H9 (cell line): ENCODE data around the gene TGIF1. TPM values are rescaled to one million over a fixed set of nuclear protein-coding genes. Genes with fewer than 3 reads are reported as not detected.

Experiments
- DNase-seq: peaks from one replicate; pipeline ENCODE4 v3.0.0-alpha.2; 2017
- H2AFZ ChIP-seq: one replicate; pipeline ENCODE4 v1.6.1; 2013; ENCODE audit warnings: mild to moderate bottlenecking, low read length, control low read depth, moderate library complexity
- H2AK5ac ChIP-seq: 2 replicates; pipeline ENCODE4 v1.6.1; 2013; ENCODE audit warnings: low read length, control low read depth, mixed read lengths; ENCODE audit not compliant: insufficient read length
- H2BK120ac ChIP-seq: one replicate; pipeline ENCODE4 v1.6.1; 2013; ENCODE audit warnings: low read depth, mild to moderate bottlenecking, low read length, control low read depth, inconsistent platforms; ENCODE audit not compliant: poor library complexity, severe bottlenecking
- H2BK12ac ChIP-seq: 2 replicates; pipeline ENCODE4 v1.6.1; 2013; ENCODE audit warnings: low read length, control low read depth, mixed read lengths, low read depth; ENCODE audit not compliant: insufficient read length
- H2BK15ac ChIP-seq: 2 replicates; pipeline ENCODE4 v1.6.1; 2013; ENCODE audit warnings: low read depth, low read length, control low read depth
- H2BK20ac ChIP-seq: one replicate; pipeline ENCODE4 v1.6.1; 2013; ENCODE audit warnings: low read depth, mild to moderate bottlenecking, low read length, control low read depth, inconsistent platforms; ENCODE audit not compliant: poor library complexity, severe bottlenecking
- H2BK5ac ChIP-seq: 2 replicates; pipeline ENCODE4 v1.6.1; 2013; ENCODE audit warnings: low read length, control low read depth, mixed read lengths; ENCODE audit not compliant: insufficient read length
- H3K14ac ChIP-seq: 2 replicates; pipeline ENCODE4 v1.6.1; 2013; ENCODE audit warnings: low read length, control low read depth; ENCODE audit not compliant: insufficient read depth
- H3K18ac ChIP-seq: 2 replicates; pipeline ENCODE4 v1.6.1; 2013; ENCODE audit warnings: low read depth, mild to moderate bottlenecking, mixed read lengths, low read length, control low read depth; ENCODE audit not compliant: insufficient read length
- H3K23ac ChIP-seq: 2 replicates; pipeline ENCODE4 v1.6.1; 2013; ENCODE audit warnings: low read length, control low read depth, mixed read lengths, low read depth; ENCODE audit not compliant: insufficient read length
- H3K23me2 ChIP-seq: 2 replicates; pipeline ENCODE4 v1.6.1; 2013; ENCODE audit warnings: low read depth, mild to moderate bottlenecking, mixed read lengths, low read length, control low read depth; ENCODE audit not compliant: insufficient read length, poor library complexity, severe bottlenecking
- H3K27ac ChIP-seq: 2 replicates; pipeline ENCODE4 v1.5.1; 2013; ENCODE audit warnings: low read length, control low read depth, mixed read lengths, low read depth; ENCODE audit not compliant: insufficient read length
- H3K27me3 ChIP-seq: 2 replicates; pipeline ENCODE4 v1.6.1; 2013; ENCODE audit warnings: low read length, control low read depth, inconsistent platforms; ENCODE audit not compliant: insufficient read depth
- H3K4ac ChIP-seq: 2 replicates; pipeline ENCODE4 v1.6.1; 2013; ENCODE audit warnings: low read depth, mild to moderate bottlenecking, control low read depth, inconsistent platforms, low read length, moderate library complexity
- H3K4me1 ChIP-seq: 2 replicates; pipeline ENCODE4 v1.6.1; 2013; ENCODE audit warnings: low read length, control low read depth, inconsistent platforms; ENCODE audit not compliant: insufficient read depth
- H3K4me2 ChIP-seq: 2 replicates; pipeline ENCODE4 v1.6.1; 2013; ENCODE audit warnings: low read length, control low read depth, mixed read lengths; ENCODE audit not compliant: insufficient read length, insufficient read depth
- H3K56ac ChIP-seq: 2 replicates; pipeline ENCODE4 v1.6.1; 2013; ENCODE audit warnings: low read depth, mild to moderate bottlenecking, mixed read lengths, low read length, control low read depth; ENCODE audit not compliant: insufficient read length
- H3K79me1 ChIP-seq: 2 replicates; pipeline ENCODE4 v1.6.1; 2013; ENCODE audit warnings: low read depth, mild to moderate bottlenecking, moderate library complexity, low read length, control low read depth, inconsistent platforms; ENCODE audit not compliant: insufficient read depth, poor library complexity, severe bottlenecking
- H3K79me2 ChIP-seq: 2 replicates; pipeline ENCODE4 v1.6.1; 2013; ENCODE audit warnings: low read length, control low read depth, inconsistent platforms; ENCODE audit not compliant: insufficient read depth
- H3K9ac ChIP-seq: 2 replicates; pipeline ENCODE4 v1.6.1; 2013; ENCODE audit warnings: low read length, control low read depth, mixed read lengths; ENCODE audit not compliant: insufficient read length; ENCODE audit errors: extremely low read depth
- H3K9me3 ChIP-seq: one replicate; pipeline ENCODE4 v1.6.1; 2013; ENCODE audit warnings: low read depth, low read length, inconsistent platforms; ENCODE audit not compliant: control insufficient read depth
- H3T11ph ChIP-seq: one replicate; pipeline ENCODE4 v1.6.1; 2013; ENCODE audit warnings: mild to moderate bottlenecking, low read length, control low read depth, inconsistent platforms
- H4K20me1 ChIP-seq: one replicate; pipeline ENCODE4 v1.6.1; 2013; ENCODE audit not compliant: control insufficient read depth, insufficient read length, insufficient read depth
- H4K5ac ChIP-seq: 2 replicates; pipeline ENCODE4 v1.6.1; 2013; ENCODE audit warnings: low read depth, mild to moderate bottlenecking, mixed read lengths, low read length, control low read depth; ENCODE audit not compliant: insufficient read length
- H4K8ac ChIP-seq: replicated peaks from 2 replicates; pipeline ENCODE4 v1.6.1; 2013; ENCODE audit warnings: low read length, control low read depth, mixed read lengths, low read depth; ENCODE audit not compliant: insufficient read length
- H4K91ac ChIP-seq: 2 replicates; pipeline ENCODE4 v1.6.1; 2013; ENCODE audit warnings: low read depth, mild to moderate bottlenecking, moderate library complexity, mixed read lengths, low read length, control low read depth; ENCODE audit not compliant: insufficient read length
- H3K27ac Mint-ChIP-seq, 3 experiments: 2 replicates in 2 of 3; 3 replicates in 1 of 3; pipeline ENCODE4 v1.8.0; 2020 to 2021; ENCODE audit warnings: mixed read lengths in 3 of 3, mild to moderate bottlenecking in 1 of 3, moderate library complexity in 1 of 3
- H3K27me3 Mint-ChIP-seq: 2 replicates; pipeline ENCODE4 v1.8.0; 2021; ENCODE audit warnings: low read depth, mild to moderate bottlenecking, moderate library complexity, mixed read lengths
- H3K36me3 Mint-ChIP-seq, 3 experiments: 2 replicates in 2 of 3; 3 replicates in 1 of 3; pipeline ENCODE4 v1.8.0; 2020 to 2021; ENCODE audit warnings: low read depth in 3 of 3, mixed read lengths in 3 of 3; ENCODE audit not compliant: insufficient read depth in 1 of 3
- H3K4me1 Mint-ChIP-seq, 2 experiments: 2 replicates each; pipeline ENCODE4 v1.8.0; 2020; ENCODE audit warnings: mixed read lengths in 2 of 2
- H3K4me3 Mint-ChIP-seq, 2 experiments: 2 replicates in 1 of 2; 3 replicates in 1 of 2; pipeline ENCODE4 v1.8.0; 2020 to 2021; ENCODE audit warnings: mild to moderate bottlenecking in 2 of 2, mixed read lengths in 2 of 2, moderate library complexity in 1 of 2
- H3K9me3 Mint-ChIP-seq, 2 experiments: 2 replicates in 1 of 2; 3 replicates in 1 of 2; pipeline ENCODE4 v1.8.0; 2020; ENCODE audit warnings: mild to moderate bottlenecking in 2 of 2, mixed read lengths in 2 of 2, moderate library complexity in 1 of 2
- CTCF ChIP-seq: fragments of 200-600 bp; sonication (generic); conservative IDR thresholded peaks from 3 replicates; pipeline ENCODE4 v1.8.0; 2021; ENCODE audit warnings: antibody characterized with exemption, mild to moderate bottlenecking
- WGBS: extraction: QIAGEN DNeasy Blood & Tissue Kit; methylation state at CpG from one replicate; pipeline ENCODE4 v1.1.7; 2013; ENCODE audit warnings: missing lambda C conversion rate, low lambda C conversion rate, mixed read lengths; ENCODE audit not compliant: insufficient read length; ENCODE audit errors: extremely low coverage; 5-methylcytosine and 5-hydroxymethylcytosine counted together
- total RNA-seq: library from RNA; stranded (reverse); gene quantifications from 2 replicates; pipeline ENCODE4 v1.2.1, GENCODE V29; 2021

TGIF1 gene
- total RNA-seq, 1 experiment from 2014 or later: 261 TPM

GRCh38 chr18:3478262-3478978, 28.4 kb downstream of the TGIF1 start:
- Histone ChIP-seq H3K4me1 (no peaks in the 10 kb centered on the region; the same call in 1 of the 2 replicates), H2BK120ac (no peak overlapping the region), H3K4ac (no peak overlapping the region), H4K5ac (no peak overlapping the region), H3K56ac (no peak overlapping the region), H3K27ac (no peak overlapping the region), H2AFZ (no peak overlapping the region), H2BK15ac (no peak overlapping the region), H4K91ac (no peak overlapping the region), H2AK5ac (no peak overlapping the region), H3K23me2 (no peaks in the 10 kb centered on the region), H3K79me1 (no peaks in the 10 kb centered on the region), H3K9ac (no peak overlapping the region), H3K14ac (no peak overlapping the region), H3K18ac (no peak overlapping the region), H2BK5ac (no peak overlapping the region), H3K9me3 (no peaks in the 10 kb centered on the region), H3T11ph (no peak overlapping the region), H3K23ac (peak overlapping the region; percentile 44), H3K27me3 (no peaks in the 10 kb centered on the region), H4K20me1 (peaks cover 3% of the 10 kb centered on the region), H3K4me2 (no peak overlapping the region), H4K8ac (no peak overlapping the region), H2BK12ac (no peak overlapping the region), H2BK20ac (no peak overlapping the region), H3K79me2 (no peaks in the 10 kb centered on the region)
- Mint-ChIP-seq H3K4me1 (peaks cover 22 to 27% of the 10 kb centered on the region in 2 experiments), H3K27ac (no peak overlapping the region), H3K9me3 (peaks cover 15 to 16% of the 10 kb centered on the region in 2 experiments), H3K36me3 (peaks cover 11 to 17% (median 12%) of the 10 kb centered on the region in 3 experiments), H3K4me3 (no peak overlapping the region; a peak in 1 of 5 replicates), H3K27me3 (no peaks in the 10 kb centered on the region)
- TF ChIP-seq CTCF: no peak
- no CpG with 5 or more reads among the region's 8 CpGs for whole genome bisulfite sequencing
- no peak for DNase-seq
